Measurements from ENCODE around the gene U2AF1L4. TPM values are rescaled to one million over a fixed set of nuclear protein-coding genes. Genes with fewer than 3 reads are reported as not detected.

Gene U2AF1L4
- total and polyA plus RNA-seq, 2 donors (not counting 3 experiments of a cell fraction or from before 2014, with no cell fraction given) = 5.6 to 13.5 TPM

- peak overlapping the region; percentile 48 for H2AFZ ChIP-seq (ENCODE audit: low read depth, low read length)
- dilution Hi-C loops (cut with MboI; ENCODE audit: extremely low pct_ligation_motif_present, low sequenced_read_pairs) (no loop called here), intact Hi-C loops (cut with micrococcal nuclease) (loop anchor here (1.0 kb wide), 2 partner anchors 16 to 157 kb away; partner anchors contain the start of gene PROSER3)
- H3K36me3 ChIP-seq (ENCODE audit: control insufficient read depth in 2 of 2, extremely low read depth in 1 of 2, insufficient read depth in 2 of 2, low read length in 2 of 2) = peaks cover 0 to 2% of the 10 kb centered on the region in 2 experiments
- no peak for TF ChIP-seq POLR2AphosphoS5 (IDR thresholded peaks at IDR 0.05; ENCODE audit: insufficient read depth, low read depth, low read length)
- no peak for TF ChIP-seq MYC (IDR thresholded peaks at IDR 0.05; ENCODE audit: low read depth, low read length)
- TF ChIP-seq, protein P1, sequence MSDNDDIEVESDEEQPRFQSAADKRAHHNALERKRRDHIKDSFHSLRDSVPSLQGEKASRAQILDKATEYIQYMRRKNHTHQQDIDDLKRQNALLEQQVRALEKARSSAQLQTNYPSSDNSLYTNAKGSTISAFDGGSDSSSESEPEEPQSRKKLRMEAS (IDR thresholded peaks at IDR 0.05; ENCODE audit: insufficient read depth, insufficient read length) = no peak
- TF ChIP-seq FOS (IDR thresholded peaks at IDR 0.05; ENCODE audit: borderline replicate concordance, insufficient read depth, low read length) = no peak
- no peak for TF ChIP-seq JUN (IDR thresholded peaks at IDR 0.05; ENCODE audit: borderline replicate concordance, insufficient read depth, insufficient read length, low read depth)
- no peak for TF ChIP-seq CTCF (IDR thresholded peaks at IDR 0.05; ENCODE audit: extremely low read depth in 1 of 2, insufficient read depth in 1 of 2, low read depth in 1 of 2, low read length in 2 of 2)
- no peak for TF ChIP-seq GATA2 (IDR thresholded peaks at IDR 0.05; ENCODE audit: insufficient read depth, insufficient read length, low read depth, low read length)
- no peak for TF ChIP-seq EZH2 (IDR thresholded peaks at IDR 0.05; ENCODE audit: borderline replicate concordance, low read depth, low read length, severe bottlenecking)
- peak overlapping the region; percentile 72 for H3K4me2 ChIP-seq (ENCODE audit: insufficient read depth, low read length)
- no peaks in the 10 kb centered on the region for H3K27me3 ChIP-seq (ENCODE audit: control insufficient read depth in 2 of 2, insufficient read depth in 2 of 2, low read length in 2 of 2)
- ChIA-PET CTCF (no interaction called here), POLR2A (no interaction called here)
- H3K9ac ChIP-seq (replicated peaks; ENCODE audit: extremely low read depth, insufficient read depth, low read length) = no peak overlapping the region
- H4K20me1 ChIP-seq (replicated peaks; ENCODE audit: control insufficient read depth, extremely low read depth, insufficient read depth, low read length) = no peaks in the 10 kb centered on the region
- BruUV-seq (replicated peaks) = no TSS peak
- H3K9me3 ChIP-seq (replicated peaks; ENCODE audit: control insufficient read depth, insufficient read depth, low read length) = no peaks in the 10 kb centered on the region
- DNase-seq (ENCODE audit: low read depth, low spot score) = no peak
- H3K79me2 ChIP-seq (ENCODE audit: control insufficient read depth, insufficient read depth, low read length) = no peaks in the 10 kb centered on the region
- no peak overlapping the region for H3K27ac ChIP-seq (ENCODE audit: insufficient read depth, low read depth, low read length)
- FAIRE-seq = no peak
- H3K4me1 ChIP-seq (ENCODE audit: control insufficient read depth, extremely low read depth, insufficient read depth, low read length) = peaks cover 4% of the 10 kb centered on the region
- peak overlapping the region in 1 of 3 experiments; percentile 63 for H3K4me3 ChIP-seq (replicated peaks in 1 of 3; ENCODE audit: insufficient read depth in 1 of 3, low read depth in 1 of 3, low read length in 3 of 3)
- no peaks in the 10 kb centered on the region for H3K9me1 ChIP-seq (replicated peaks; ENCODE audit: control insufficient read depth, extremely low read depth, insufficient read depth, low read length)
These were observed 29.2 kb upstream of the U2AF1L4 start for GRCh38 chr19:35774274-35775045.
